Osteocyte (in vitro differentiated cells): ENCODE measurements around the gene DNAAF5. TPM values are rescaled to one million over a fixed set of nuclear protein-coding genes. Genes with fewer than 3 reads are reported as not detected.

Experiments used
- DNase-seq: peaks from one replicate; pipeline ENCODE4 v3.0.0; 2021; ENCODE audit warnings: mixed read lengths; ENCODE audit not compliant: unreplicated experiment; ENCODE audit errors: extremely low spot score
- H3K27ac Mint-ChIP-seq: one replicate; pipeline ENCODE4 v1.8.0; 2021; ENCODE audit warnings: mild to moderate bottlenecking, mixed read lengths; ENCODE audit not compliant: unreplicated experiment
- H3K27me3 Mint-ChIP-seq: one replicate; pipeline ENCODE4 v1.8.0; 2021; ENCODE audit warnings: mixed read lengths; ENCODE audit not compliant: unreplicated experiment
- H3K36me3 Mint-ChIP-seq: one replicate; pipeline ENCODE4 v1.8.0; 2021; ENCODE audit warnings: mixed read lengths; ENCODE audit not compliant: unreplicated experiment
- H3K4me1 Mint-ChIP-seq: one replicate; pipeline ENCODE4 v1.8.0; 2021; ENCODE audit warnings: mixed read lengths; ENCODE audit not compliant: unreplicated experiment
- H3K4me3 Mint-ChIP-seq: one replicate; pipeline ENCODE4 v1.8.0; 2021; ENCODE audit warnings: mild to moderate bottlenecking, moderate library complexity, mixed read lengths; ENCODE audit not compliant: unreplicated experiment
- H3K9me3 Mint-ChIP-seq: one replicate; pipeline ENCODE4 v1.8.0; 2021; ENCODE audit warnings: mixed read lengths; ENCODE audit not compliant: unreplicated experiment
- CTCF ChIP-seq: fragments of 200-600 bp; sonication (generic); IDR thresholded peaks from 2 replicates; pipeline ENCODE4 v1.5.0; 2021; ENCODE audit warnings: antibody characterized with exemption, mild to moderate bottlenecking, moderate library complexity
- total RNA-seq: library from RNA; stranded (reverse); gene quantifications from 2 replicates; pipeline ENCODE4 v1.2.1, GENCODE V29; 2021

The DNAAF5 gene
- total RNA-seq, 1 donor from 2014 or later, result 28.1 TPM

GRCh38 chr7:780081-780480 lies 53.6 kb downstream of the DNAAF5 start:
- peaks cover 24% of the 10 kb centered on the region for H3K36me3 Mint-ChIP-seq
- DNase-seq, result no peak
- H3K27me3 Mint-ChIP-seq, result no peaks in the 10 kb centered on the region
- H3K4me3 Mint-ChIP-seq, result peak overlapping the region; percentile 38
- peaks cover 56% of the 10 kb centered on the region for H3K4me1 Mint-ChIP-seq
- no peak for TF ChIP-seq CTCF
- H3K9me3 Mint-ChIP-seq, result no peaks in the 10 kb centered on the region
- peak overlapping the region; percentile 86 for H3K27ac Mint-ChIP-seq

GRCh38 chr7:780516-780915 lies 54.0 kb downstream of the DNAAF5 start:
- H3K4me1 Mint-ChIP-seq, result peaks cover 56% of the 10 kb centered on the region
- H3K27ac Mint-ChIP-seq, result peak overlapping the region; percentile 86
- H3K27me3 Mint-ChIP-seq, result no peaks in the 10 kb centered on the region
- no peak for TF ChIP-seq CTCF
- H3K36me3 Mint-ChIP-seq, result peaks cover 24% of the 10 kb centered on the region
- no peak for DNase-seq
- no peaks in the 10 kb centered on the region for H3K9me3 Mint-ChIP-seq
- no peak overlapping the region for H3K4me3 Mint-ChIP-seq

- Mint-ChIP-seq H3K4me1 (peaks cover 56% of the 10 kb centered on the region), H3K27me3 (no peaks in the 10 kb centered on the region), H3K36me3 (peaks cover 24% of the 10 kb centered on the region), H3K27ac (peak overlapping the region; percentile 86), H3K9me3 (no peaks in the 10 kb centered on the region), H3K4me3 (peak overlapping the region; percentile 11)
- DNase-seq, result no peak
- TF ChIP-seq CTCF, result no peak
These were observed 54.8 kb downstream of the DNAAF5 start for GRCh38 chr7:781186-781849.

- no peak for DNase-seq
- TF ChIP-seq CTCF, result no peak
- Mint-ChIP-seq H3K27me3 (no peaks in the 10 kb centered on the region), H3K36me3 (peaks cover 20% of the 10 kb centered on the region), H3K27ac (peak overlapping the region; percentile 86), H3K4me1 (peaks cover 56% of the 10 kb centered on the region), H3K4me3 (no peak overlapping the region), H3K9me3 (no peaks in the 10 kb centered on the region)
These were observed 55.5 kb downstream of the DNAAF5 start for GRCh38 chr7:781936-782529.

- H3K4me3 Mint-ChIP-seq, result no peak overlapping the region
- H3K36me3 Mint-ChIP-seq, result peaks cover 18% of the 10 kb centered on the region
- no peak for TF ChIP-seq CTCF
- no peaks in the 10 kb centered on the region for H3K9me3 Mint-ChIP-seq
- H3K27ac Mint-ChIP-seq, result peak overlapping the region; percentile 56
- no peak for DNase-seq
- no peaks in the 10 kb centered on the region for H3K27me3 Mint-ChIP-seq
- peaks cover 49% of the 10 kb centered on the region for H3K4me1 Mint-ChIP-seq
These were observed 56.4 kb downstream of the DNAAF5 start for GRCh38 chr7:782718-783449.
